Colonic mucosa (tissue), 4 donors: ENCODE data around the gene MAN2A2. TPM values are rescaled to one million over a fixed set of nuclear protein-coding genes. Genes with fewer than 3 reads are reported as not detected.
A peak's percentile ranks its signal among the peaks of the same experiment; 100 is the strongest.

ENCODE experiments used
- DNase-seq: peaks from one replicate; pipeline ENCODE4 v3.0.0-alpha.2; 2020
- H3K27ac ChIP-seq: fragments of 200-600 bp; one replicate; pipeline ENCODE4 v1.8.0; 2021
- H3K27me3 ChIP-seq: fragments of 200-600 bp; one replicate; pipeline ENCODE4 v1.8.0; 2021
- H3K36me3 ChIP-seq: fragments of 200-600 bp; one replicate; pipeline ENCODE4 v1.8.0; 2021
- H3K4me1 ChIP-seq: fragments of 200-600 bp; one replicate; pipeline ENCODE4 v1.8.0; 2021; ENCODE audit warnings: mild to moderate bottlenecking
- H3K4me3 ChIP-seq: fragments of 200-600 bp; one replicate; pipeline ENCODE4 v1.8.0; 2021
- H3K9ac ChIP-seq, 2 donors: one replicate each; pipeline ENCODE4 v1.7.0; 2013; ENCODE audit warnings: control low read depth in 2 of 2, low read depth in 2 of 2, low read length in 2 of 2
- H3K9me3 ChIP-seq: fragments of 200-600 bp; one replicate; pipeline ENCODE4 v1.8.0; 2021
- intact Hi-C: fragments of 100-400 bp; cut with DNase I; formaldehyde crosslinking; loops from one replicate; pipeline ENCODE4 v1.14.1; 2022
- total RNA-seq, 2 donors: library from RNA; stranded (reverse); fragmentation: NEBNext Ultra II Directional in 1 of 2; extraction: Animal tissue kit (Norgen Biotek cat#: 25700) in 1 of 2; gene quantifications; one replicate each; pipeline ENCODE4 v1.2.1, GENCODE V29; 2021
- TF ChIP-seq, protein P1 (sequence below): fragments of 200-600 bp; IDR thresholded peaks from one replicate; pipeline ENCODE4 v1.8.0; 2022; ENCODE audit warnings: antibody characterized with exemption, mild to moderate bottlenecking
- donor health status: healthy.
- donor health status: DM: no; HTN: no; CAD: no.
- donor health status: DM: no; HTN: no; CAD: no.

The MAN2A2 gene
- total RNA-seq, 2 donors from 2014 or later = 34.2 to 66.4 TPM

DNA sequence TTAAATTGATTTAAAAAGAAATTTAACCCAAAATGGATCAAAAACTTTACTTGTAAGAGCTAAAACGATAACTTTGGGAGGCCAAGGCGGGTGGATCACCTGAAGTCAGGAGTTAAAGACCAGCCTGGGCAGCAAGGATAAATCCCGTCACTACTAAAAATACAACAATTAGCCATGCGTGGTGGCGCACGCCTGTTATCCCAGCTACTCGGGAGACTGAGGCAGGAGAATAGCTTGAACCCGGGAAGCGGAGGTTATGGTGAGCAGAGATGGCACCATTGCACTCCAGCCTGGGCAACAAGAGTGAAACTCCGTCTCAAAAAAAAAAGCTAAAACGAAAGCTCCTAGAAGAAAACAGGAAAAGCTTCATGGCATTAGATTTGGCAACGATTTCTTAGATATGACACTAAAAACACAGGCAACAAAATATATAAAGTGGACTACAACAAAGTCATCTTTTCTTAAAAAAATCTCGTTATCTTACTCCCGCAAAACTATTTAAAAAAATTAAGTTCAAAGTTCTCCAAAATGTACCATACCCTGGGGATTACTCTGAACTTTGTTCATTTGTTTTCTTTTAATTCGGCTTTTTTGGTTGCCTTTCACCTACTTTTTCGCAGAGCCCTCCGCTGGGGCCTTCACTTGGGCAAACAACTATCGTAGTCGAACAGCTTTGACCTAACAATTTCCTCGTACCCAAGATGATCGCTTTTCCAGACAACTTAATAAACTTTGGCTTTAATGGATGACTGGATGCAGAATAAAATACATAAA lies 26.3 kb downstream of the MAN2A2 start:
- Histone ChIP-seq H3K27me3 (no peaks in the 10 kb centered on the region), H3K9me3 (no peaks in the 10 kb centered on the region), H3K9ac (peak overlapping the region; percentile 80), H3K27ac (peak overlapping the region; percentile 96), H3K4me1 (peaks cover 4% of the 10 kb centered on the region), H3K4me3 (peak overlapping the region; percentile 53), H3K36me3 (no peaks in the 10 kb centered on the region)
- intact Hi-C loops = no loop called here
- peak; percentile 36 for DNase-seq
- TF ChIP-seq, protein P1, sequence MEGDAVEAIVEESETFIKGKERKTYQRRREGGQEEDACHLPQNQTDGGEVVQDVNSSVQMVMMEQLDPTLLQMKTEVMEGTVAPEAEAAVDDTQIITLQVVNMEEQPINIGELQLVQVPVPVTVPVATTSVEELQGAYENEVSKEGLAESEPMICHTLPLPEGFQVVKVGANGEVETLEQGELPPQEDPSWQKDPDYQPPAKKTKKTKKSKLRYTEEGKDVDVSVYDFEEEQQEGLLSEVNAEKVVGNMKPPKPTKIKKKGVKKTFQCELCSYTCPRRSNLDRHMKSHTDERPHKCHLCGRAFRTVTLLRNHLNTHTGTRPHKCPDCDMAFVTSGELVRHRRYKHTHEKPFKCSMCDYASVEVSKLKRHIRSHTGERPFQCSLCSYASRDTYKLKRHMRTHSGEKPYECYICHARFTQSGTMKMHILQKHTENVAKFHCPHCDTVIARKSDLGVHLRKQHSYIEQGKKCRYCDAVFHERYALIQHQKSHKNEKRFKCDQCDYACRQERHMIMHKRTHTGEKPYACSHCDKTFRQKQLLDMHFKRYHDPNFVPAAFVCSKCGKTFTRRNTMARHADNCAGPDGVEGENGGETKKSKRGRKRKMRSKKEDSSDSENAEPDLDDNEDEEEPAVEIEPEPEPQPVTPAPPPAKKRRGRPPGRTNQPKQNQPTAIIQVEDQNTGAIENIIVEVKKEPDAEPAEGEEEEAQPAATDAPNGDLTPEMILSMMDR = no peak

DNA sequence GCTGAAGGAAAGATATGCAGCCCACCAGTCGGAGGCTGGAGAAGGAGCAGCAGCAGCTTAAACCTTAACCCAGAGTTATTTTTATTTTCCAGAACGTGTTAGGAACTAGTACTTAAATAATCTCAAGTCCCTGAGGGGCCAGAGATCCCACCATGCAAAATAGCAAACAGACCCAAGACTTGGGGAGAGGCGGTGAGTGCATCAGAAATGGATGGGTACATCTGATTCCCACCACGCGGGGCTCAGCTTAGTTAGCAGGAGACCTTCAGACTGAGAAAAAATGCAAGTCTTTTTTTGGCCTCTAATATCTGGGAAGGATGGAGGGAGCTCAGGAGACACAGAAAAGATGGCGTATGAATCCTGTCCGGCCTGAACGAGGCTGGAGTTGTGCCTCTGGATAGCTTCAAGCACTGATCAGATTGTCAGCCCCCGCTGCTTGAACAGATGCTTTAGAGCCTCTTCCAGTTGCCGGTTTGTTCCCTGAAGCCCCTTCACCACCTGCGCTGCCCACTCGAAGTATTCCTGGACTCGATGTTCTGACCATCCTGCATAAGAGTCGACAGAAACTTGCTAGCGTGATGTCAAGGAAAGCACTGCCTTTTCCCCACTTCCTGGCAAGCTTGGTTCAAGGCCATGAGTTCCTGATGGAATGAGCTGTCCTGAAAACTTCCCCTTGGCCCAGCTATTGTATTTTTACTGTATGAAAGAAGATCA lies 27.9 kb downstream of the MAN2A2 start:
- Histone ChIP-seq H3K36me3 (no peaks in the 10 kb centered on the region), H3K9ac (peak overlapping the region; percentile 80), H3K4me3 (peak overlapping the region; percentile 57), H3K4me1 (peaks cover 11% of the 10 kb centered on the region), H3K27ac (peak overlapping the region; percentile 96), H3K9me3 (no peaks in the 10 kb centered on the region), H3K27me3 (no peaks in the 10 kb centered on the region)
- TF ChIP-seq, protein P1 = no peak
- peak; percentile 32 for DNase-seq
- intact Hi-C loops = no loop called here

DNA sequence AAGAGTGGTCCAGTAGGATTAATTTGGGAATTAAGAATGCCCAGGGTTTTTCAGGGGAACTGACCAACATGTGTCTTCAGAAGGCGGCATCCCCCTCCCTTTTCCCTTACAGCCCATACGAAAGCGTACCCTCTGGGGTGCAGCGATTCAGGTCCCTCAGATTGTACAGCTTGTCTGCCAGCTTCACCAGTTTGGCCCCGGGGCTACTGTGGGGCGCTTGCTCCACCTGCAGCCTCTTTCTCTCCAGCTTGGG lies 28.4 kb downstream of the MAN2A2 start:
- H3K4me3 ChIP-seq = peak overlapping the region; percentile 57
- TF ChIP-seq, protein P1 = peak; percentile 43
- peaks cover 15% of the 10 kb centered on the region for H3K4me1 ChIP-seq
- H3K9me3 ChIP-seq = no peaks in the 10 kb centered on the region
- H3K36me3 ChIP-seq = no peaks in the 10 kb centered on the region
- no peaks in the 10 kb centered on the region for H3K27me3 ChIP-seq
- no peak for DNase-seq
- intact Hi-C loops = no loop called here
- peak overlapping the region; percentile 96 for H3K27ac ChIP-seq
- H3K9ac ChIP-seq = peak overlapping the region in 1 of 2 donors; percentile 80

DNA sequence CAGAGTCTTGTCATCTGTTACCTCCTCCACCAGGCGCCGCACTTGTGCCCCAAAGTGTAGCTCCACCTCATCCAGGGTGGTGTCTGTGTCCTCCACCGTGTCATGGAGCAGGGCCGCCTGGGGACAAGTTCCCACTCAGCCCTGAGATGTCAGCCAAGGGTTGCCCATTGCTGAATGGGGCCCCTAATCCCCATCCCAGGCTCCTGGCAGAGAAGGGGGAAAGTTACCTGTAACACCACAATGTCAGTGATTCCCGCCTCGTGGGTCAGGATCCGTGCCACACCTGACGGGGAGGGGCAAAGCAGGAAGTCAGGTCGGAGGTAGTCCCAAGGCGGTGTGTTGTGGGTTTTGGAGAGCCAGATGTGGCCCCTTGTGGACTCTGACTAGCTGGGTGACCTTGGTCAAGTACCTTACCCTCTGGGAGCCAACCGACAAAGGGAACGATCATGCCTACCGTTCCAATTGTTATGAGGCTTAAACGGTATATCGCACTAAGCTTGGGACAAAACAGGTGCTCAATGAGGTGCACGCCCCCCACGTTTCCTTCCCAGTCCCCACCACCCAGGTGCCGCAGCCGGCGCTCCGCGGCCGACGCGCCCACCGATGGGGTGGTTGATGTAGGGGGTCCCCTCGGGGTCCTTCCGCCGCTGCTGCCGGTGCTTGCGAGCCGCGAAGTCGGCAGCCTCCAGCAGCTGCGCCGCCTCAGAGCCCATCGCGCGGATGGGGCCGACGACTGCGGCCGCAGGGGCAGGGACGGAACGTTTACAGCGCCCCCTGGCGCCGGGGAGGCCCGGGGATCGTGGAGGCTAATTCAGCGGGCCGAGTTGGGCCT lies 28.9 kb downstream of the MAN2A2 start, which contains the start of gene HDDC3:
HDDC3 (minus strand) TSS at position 722 of the 832 bp plus-strand sequence; CDS start at position 713, 9 bp downstream.
- Histone ChIP-seq H3K4me1 (peaks cover 16% of the 10 kb centered on the region), H3K9me3 (no peaks in the 10 kb centered on the region), H3K36me3 (no peaks in the 10 kb centered on the region), H3K9ac (peak within 1 kb of the TSS; percentile 80 to 88), H3K4me3 (peak within 1 kb of the TSS; percentile 57), H3K27ac (peak within 1 kb of the TSS; percentile 96), H3K27me3 (no peaks in the 10 kb centered on the region)
- DNase-seq = peak; percentile 96
- TF ChIP-seq, protein P1 = peak; percentile 95
- intact Hi-C loops = no loop called here

- Histone ChIP-seq H3K36me3 (no peaks in the 10 kb centered on the region), H3K9me3 (no peaks in the 10 kb centered on the region), H3K4me3 (peak overlapping the region; percentile 57), H3K27me3 (no peaks in the 10 kb centered on the region), H3K27ac (peak overlapping the region; percentile 96), H3K4me1 (peaks cover 16% of the 10 kb centered on the region), H3K9ac (peak overlapping the region; percentile 80 to 88)
- no peak for DNase-seq
- intact Hi-C loops = no loop called here
- TF ChIP-seq, protein P1 = peak; percentile 27
Observed at GRCh38 chr15:90932660-90932991, 29.5 kb downstream of the MAN2A2 start.
